ENCODE measurements around the gene HOXA7. TPM values are rescaled to one million over a fixed set of nuclear protein-coding genes. Genes with fewer than 3 reads are reported as not detected.

HOXA7 gene
- total RNA-seq, 1 donor from 2014 or later, result 8.8 TPM

Small RNA genes lying within 50 kb of the gene (microRNA-seq; reads per million reads assigned to microRNA genes)
- gene MIR196B, result 2,297 reads per million, percentile 87 among the genes with 10 or more reads in this experiment

Other genes starting within 250 kb of the HOXA7 start
- gene HOXA1, start 60.7 kb downstream of the HOXA7 start, total RNA-seq, result 3.5 and 3.6 TPM in 2 replicates
- gene HOXA2, start 54.0 kb downstream of the HOXA7 start, total RNA-seq, result 41.2 and 41.6 TPM in 2 replicates
- 0.68 and 0.96 TPM in 2 replicates for gene HOXA4, start 25.9 kb downstream of the HOXA7 start, total RNA-seq
- 3.2 and 4.3 TPM in 2 replicates for gene HOXA5, start 13.0 kb downstream of the HOXA7 start, total RNA-seq
- gene HOXA6, start 8.9 kb downstream of the HOXA7 start, total RNA-seq, result 1.6 and 2.0 TPM in 2 replicates
- gene HOXA3, start 4.1 kb downstream of the HOXA7 start, total RNA-seq, result 10.6 and 11.3 TPM in 2 replicates
- gene HOXA9, start 8.9 kb upstream of the HOXA7 start, total RNA-seq, result 9.0 and 10.0 TPM in 2 replicates
- gene HOXA10, start 17.6 kb upstream of the HOXA7 start, total RNA-seq, result 0.35 TPM in 1 of 2 replicates, not detected in the other
- gene HOXA11, start 28.6 kb upstream of the HOXA7 start, total RNA-seq, result not detected in 2 replicates
- gene HOXA13, start 43.4 kb upstream of the HOXA7 start, total RNA-seq, result not detected in 2 replicates
- 0.79 and 0.80 TPM in 2 replicates for gene EVX1, start 86.1 kb upstream of the HOXA7 start, total RNA-seq

All from neural crest cell (in vitro differentiated cells).